ENCODE data around the gene MTX2.
"Not testable (repeated sequence)": the region's sequence is repeated elsewhere in the genome, so short reads cannot be mapped to it uniquely, and the experiment has no call there.

MTX2 gene

DNA sequence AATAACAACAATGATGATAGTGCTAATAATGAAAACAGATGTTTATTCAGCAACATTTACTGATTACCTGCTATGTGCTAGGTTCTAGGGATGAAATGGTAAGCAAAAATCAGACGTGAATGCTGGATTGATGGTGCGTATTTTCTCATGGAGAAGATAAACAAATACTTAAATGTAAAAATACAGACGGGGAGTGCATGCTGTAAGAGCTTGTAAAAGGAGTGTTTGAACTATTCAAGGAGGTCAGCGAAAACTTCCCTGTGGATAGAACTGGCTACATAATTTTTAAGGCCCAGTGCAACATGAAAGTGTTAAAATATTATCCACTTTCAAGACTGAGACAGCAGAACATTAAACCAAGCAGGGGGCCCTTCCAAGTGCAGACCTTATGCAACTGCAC is 22.1 kb downstream of the MTX2 start:
- DNase-seq = no peak

DNA sequence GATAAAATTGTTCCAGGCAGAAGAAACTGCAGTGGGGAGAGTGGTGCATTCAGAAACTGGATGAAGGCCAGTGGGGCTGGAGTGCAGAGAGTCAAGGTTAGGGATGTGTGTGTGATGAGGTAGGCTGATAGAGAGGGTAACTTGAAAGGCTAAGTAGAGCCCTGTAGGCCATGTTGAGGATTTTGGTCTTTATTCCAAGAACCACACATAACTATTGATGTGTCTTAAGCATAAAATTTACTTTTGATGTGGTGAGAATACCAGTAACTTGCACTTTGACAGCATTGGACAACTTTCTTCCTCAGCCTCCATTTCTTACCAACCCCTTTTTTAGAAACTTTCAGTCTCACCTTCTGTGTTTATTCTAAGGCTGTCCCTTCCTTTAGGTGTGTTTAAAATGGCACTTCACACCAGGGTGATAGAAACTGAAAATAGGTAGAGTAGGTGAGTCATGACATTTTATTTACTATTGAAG is 22.6 kb downstream of the MTX2 start:
- DNase-seq = no peak

DNA sequence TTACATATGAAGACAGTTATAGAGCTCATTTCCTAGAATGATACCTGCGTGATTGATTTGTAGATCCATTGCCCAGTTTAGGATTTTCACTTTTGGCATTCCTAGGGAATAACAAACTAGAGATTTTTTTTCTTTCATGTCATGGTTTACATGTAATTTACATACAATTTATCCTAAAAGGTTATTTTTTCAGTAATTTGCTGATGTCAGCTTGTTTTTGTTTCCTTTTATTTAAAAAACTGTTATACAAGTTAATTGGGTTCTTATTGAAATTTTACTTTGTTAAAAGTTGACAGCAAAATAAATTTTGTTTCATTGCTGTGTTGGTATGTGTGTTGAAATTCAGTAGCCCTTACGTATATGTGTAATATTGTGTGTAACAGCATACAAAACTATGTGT is 23.4 kb downstream of the MTX2 start:
- DNase-seq = no peak

DNA sequence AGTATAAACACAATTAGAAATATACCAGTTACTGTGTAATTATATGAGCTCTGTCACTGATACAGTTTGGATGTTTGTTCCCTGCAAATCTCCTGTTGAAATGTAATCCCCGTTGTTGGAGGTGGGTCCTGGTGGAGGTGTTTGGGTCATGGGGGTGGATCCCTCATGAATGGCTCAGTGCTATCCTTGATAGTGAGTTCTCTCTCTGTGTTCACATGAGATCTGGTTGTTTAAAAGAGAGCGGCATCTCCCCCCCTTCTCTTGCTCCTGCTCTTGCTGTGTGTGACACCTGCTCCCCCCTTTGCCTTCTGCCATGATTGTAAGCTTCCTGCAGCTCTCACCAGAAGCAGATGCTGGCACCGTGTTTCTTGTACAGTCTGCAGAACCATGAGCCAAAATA is 24.1 kb downstream of the MTX2 start:
- no peak for DNase-seq

DNA sequence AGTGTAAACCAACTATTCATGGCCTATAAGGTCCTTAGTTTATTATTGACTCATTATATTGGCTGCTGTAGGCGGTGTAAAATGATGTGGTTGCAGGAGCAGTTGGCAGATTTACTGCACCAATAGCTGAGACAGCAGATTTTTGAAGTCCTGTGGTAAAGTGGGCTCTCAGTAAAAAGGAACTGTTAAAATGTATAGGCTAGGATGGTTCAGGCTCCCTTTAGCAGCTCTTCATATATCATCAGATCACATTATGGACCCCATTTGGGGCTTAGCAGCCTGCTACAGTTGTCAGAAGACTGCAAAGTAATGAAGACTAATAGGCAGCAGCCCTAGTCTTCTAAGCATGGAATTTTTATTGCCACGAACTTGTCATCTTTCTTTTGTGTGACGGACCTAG is 27.8 kb downstream of the MTX2 start:
- no peak for DNase-seq

DNA sequence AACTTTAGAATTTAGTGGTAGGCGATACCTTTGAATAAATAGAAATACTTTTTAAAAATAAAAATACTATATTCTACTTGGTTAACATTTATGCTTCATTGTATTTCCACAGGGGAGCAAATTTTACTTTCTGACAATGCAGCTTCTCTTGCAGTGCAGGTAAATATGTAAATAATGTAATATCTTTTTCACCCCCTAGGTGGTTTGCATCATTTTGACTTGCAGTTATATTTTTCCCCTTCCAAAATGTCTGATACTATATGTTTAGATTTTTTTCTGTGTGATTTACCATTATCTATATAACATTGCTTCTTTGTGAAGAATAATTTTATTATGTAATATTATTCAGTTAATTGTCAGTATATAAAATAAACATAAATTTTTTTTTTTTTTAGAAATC is 28.5 kb downstream of the MTX2 start:
- DNase-seq = no peak

DNA sequence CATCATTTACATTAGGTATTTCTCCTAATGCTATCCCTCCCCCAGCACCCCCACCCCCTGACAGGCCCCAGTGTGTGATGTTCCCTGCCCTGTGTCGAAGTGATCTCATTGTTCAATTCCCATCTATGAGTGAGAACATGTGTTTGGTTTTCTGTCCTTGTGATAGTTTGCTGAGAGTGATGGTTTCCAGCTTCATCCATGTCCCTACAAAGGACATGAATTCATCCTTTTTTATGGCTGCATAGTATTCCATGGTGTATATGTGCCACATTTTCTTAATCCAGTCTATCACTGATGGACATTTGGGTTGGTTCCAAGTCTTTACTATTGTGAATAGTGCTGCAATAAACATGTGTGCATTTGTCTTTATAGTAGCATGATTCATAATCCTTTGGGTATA is 36.8 kb downstream of the MTX2 start:
- DNase-seq = not testable (repeated sequence)

DNA sequence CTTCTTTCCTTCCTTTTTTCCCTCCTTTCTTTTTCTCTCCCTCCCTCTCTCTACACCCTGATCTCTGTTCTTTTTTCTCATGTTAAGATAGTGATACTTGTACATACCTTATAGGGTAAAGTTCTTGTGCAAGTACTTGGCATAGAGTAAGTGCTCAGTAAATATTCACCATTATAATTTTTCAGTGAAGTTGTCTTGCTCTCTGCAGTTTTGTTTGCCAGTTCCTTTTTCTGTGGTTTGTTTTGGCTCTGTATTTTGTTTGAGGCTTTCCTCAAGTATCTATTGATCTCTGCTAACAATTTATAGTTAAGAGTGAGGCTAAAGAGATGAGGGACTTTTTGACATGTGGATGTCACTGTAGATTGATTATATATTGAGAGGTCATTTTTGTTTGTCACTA is 48.0 kb downstream of the MTX2 start:
- no peak for DNase-seq

DNA sequence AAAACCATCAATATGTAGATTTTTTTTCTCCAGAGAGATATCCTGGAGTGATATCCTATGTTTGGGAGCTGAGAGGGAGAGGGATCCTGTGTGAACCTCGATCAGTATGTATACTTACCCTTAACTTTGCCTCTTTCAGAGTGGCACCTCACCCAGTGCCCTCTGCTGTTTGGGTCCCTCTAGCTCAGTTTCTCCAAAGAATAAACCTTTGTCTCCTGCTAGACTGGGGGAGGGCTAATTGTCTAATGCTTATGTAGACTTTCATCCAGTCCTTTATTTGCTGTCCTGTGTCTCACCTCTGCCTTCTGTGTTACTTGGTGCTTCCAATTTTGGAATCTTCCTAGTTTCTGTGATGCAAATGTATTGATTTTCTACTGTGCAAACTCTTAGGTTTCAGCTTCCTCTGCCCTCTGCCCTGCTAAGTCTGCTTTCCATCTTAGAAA is 48.4 kb downstream of the MTX2 start:
- DNase-seq = no peak

DNA sequence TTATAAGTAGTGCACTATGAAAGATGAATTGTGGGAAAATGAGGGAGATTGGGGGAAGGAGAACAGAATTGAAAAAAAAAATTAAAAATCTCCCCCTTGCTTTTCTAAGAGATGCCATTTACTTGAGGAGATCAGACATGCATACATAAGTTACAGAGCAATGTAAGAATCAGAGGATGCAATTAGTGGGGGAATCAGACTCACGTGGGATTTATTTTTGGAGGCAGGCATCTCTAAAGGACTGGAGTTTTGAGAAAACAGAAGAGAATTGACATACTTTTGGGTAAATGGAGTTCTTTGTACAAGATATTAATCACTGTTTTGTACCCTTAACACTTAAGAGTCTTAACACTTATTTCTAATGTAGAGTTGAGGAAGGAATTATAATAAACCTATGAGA is 52.7 kb downstream of the MTX2 start:
- DNase-seq = no peak

DNA sequence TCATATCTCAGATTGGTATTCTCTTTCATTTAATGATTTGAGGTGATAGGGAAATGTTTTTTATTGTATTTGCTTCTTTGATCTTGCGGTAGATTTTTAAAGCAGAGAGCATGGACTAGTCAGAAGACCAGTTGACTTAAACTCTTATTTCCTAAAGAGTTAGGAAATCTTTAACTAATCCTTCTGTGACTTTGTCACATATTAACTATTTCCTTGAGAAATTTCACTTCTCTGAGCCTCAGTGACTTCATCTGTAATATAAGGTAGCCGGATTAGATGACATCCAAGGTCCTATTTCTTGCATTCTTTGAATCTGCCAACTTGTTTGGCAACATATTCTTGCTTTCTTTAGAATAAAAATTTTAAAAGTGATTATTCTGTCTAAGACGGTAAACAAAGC is 55.6 kb downstream of the MTX2 start:
- DNase-seq = no peak

DNA sequence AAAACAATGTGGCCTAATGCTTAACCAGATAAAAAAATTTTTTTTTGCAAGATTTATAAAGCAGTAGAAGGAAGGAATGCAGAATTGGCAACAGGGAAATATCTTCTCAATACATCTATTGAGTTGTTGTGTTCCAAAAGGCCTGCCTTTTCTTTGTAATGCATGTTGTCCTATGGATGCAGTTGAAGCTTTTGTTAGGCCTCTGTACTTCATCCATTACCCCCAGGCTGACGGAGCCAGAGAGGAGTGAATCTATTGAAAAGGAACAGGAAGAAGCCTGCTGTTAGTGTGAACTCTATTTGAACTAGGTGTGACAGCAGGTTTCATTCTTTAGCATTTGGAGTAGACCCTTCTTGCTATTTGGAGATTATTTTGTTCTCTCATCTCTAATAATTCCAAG is 56.5 kb downstream of the MTX2 start:
- no peak for DNase-seq

DNA sequence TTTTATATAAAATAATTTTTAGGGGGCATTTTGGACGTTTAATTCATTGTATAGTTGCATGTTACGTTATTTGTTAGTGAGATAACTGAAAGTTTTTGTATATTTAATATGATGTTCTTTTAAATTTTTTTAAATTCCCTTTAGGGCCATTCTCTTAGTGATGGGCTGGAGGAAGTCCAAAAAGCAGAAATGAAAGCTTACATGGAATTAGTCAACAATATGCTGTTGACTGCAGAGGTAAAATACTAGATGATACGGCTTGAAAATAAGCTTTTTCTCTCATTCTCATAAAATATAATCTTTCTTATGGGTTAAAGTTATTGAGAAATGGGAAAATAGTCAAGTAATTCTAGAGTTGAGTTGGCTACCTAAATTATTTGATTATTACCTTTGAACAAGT is 58.9 kb downstream of the MTX2 start:
- no peak for DNase-seq

DNA sequence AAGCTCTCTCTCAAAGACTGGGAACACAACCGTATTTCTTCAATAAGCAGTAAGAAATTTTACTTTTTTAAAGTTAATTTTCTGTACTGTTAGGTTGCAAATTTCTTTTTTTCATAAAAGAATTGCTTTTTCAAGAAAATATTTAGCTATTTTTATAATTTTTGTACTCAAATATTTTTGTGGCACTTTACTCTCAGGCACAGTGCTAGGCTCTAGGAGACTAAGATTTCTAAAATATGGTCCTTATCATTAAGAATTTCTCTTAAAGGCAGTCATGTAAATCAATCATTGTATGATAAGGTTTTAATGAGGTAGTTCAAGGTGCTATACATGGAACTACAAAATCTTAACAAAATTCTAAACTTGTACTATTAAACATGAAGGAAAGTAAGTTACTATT is 61.4 kb downstream of the MTX2 start:
- no peak for DNase-seq

DNA sequence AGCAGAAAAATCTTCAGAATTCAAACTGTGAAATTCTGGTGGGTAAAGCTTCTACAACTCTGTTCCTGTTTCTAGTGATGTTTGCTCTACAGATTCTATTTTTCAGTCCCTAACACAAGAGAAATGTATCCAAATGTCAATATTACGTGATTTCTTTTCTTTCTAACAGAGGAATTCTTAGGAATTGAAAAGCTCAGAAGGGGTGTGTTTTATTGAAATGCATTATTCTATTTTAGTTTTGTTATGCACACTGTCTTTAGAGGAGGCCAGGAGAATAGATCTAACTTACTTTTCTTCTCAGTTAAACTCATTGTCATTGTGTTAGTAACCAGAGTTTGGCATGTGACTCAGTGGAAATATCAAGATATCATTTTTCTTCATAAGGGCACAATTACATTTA is 62.4 kb downstream of the MTX2 start:
- DNase-seq = no peak

DNA sequence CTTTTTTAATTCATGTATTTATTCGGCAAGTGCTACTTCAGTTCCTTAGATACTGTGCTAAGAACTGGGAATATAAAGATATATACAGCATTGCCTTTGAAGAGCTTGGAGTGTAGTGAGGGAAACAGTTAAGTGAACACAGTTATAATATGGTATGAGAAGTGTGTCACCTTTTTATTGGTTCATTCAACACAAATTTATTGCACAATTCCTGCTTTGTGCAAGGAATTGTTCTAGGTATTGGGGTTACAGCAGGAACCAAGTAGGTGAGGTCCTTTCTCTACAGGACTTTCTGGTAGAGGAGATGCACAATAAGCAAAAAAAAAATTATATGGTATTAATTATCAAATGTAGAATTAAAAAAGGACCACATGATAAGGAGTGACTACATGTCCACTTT is 65.5 kb downstream of the MTX2 start:
- no peak for DNase-seq

DNA sequence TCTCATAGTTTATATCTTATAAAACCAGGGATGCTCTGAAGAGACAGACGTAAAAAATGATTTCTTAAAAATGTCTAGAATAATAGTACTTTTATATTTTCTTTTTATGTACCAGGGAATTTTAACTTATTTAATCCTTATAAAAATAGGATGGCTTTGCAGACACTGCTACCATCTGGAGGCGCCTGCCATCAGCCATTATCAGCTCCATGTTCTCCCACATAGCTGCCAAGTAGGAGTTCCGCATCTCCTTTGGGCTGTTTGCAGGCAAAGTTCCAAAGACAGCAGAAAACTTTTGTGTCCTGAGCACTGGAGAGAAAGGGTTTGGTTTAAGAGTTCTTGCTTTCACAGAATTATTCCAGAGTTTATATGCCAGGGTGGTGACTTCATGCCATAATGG is 69.2 kb downstream of the MTX2 start:
- no peak for DNase-seq

DNA sequence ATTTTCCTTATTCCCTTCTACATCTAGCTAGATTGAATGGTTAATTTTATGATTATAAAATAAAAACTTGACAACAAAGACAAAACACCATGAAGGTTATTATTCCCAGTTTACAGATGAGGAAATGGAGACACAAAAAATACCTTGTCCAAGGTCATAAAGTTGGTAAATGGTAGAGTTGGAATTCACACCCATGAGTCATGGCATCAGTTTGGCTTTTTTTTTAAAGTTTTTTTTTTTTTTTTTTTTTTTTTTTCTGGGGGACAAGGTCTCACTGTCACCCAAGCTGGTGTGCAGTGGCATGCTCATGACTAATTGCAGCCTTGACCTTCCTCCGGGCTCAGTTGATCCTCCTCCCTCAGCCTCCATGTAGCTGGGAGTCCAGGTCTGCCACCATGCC is 70.0 kb downstream of the MTX2 start:
- DNase-seq = no peak

DNA sequence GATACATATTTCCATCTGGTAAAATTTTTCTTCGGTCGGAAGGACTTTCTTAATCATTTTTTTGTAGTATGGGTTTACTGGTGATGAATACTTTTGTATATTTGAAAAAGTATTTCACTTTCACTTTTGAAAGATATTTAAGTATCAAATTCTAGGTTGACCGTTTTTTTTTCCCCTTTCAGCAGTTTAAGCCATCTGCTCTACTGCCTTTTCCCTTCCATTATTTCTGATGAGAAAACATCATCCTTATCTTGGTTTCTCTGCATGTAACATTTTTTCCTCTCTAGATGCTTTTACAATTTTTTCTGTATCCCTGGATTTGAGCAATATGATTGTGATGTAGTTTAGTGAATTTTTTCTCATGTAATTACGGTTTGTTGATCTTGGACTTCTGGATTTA is 87.0 kb downstream of the MTX2 start:
- no peak for DNase-seq

DNA sequence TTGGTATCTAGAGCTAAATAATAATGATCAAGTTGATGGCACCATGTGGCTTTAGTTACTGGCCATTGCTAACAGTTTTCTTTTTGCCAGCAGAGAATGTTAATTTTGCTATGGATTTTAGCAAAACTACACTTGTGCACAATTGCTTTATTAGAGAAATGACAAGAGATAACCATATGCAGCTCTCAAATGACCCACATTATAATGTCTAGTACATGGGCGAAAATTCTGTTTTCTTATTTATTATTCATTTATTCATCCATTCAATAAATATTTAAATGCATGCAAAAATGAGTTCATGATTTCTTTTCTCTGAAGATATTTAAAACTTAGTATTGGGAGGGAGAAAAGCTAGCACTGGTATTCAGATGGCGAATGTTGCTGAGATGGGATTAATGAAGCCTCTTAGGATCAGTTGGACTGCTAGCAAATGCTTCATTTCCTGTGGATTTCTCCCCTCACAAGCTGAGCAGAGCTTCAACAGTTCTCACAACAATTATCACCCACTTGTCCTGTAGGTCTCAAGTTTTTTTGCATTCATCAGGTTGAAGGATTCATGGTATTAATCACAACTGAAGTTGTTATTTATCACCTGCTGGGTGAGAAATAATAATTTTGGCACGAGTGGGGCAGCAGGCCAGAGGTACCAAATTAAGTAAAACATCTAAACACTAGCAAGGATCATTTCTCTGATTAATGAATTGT is 95.2 kb downstream of the MTX2 start:
- no peak for DNase-seq

DNA sequence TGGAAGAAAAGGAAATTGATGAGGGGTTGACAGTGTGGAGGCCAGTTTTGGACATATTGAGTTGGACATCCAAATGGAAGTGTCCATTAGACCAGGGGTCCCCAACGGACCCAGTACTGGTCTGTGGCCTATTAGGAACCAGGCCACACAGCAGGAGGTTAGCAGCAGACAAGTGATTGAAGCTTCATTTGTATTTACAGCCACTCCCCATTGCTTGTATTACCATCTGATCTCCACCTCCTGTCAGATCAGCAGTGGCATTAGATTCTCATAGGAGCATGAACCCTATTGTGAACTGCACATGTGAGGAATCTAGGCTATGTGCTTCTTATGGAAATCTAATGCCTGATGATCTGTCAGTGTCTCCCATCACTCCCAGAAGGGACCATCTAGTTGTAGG is 99.1 kb downstream of the MTX2 start:
- no peak for DNase-seq

DNA sequence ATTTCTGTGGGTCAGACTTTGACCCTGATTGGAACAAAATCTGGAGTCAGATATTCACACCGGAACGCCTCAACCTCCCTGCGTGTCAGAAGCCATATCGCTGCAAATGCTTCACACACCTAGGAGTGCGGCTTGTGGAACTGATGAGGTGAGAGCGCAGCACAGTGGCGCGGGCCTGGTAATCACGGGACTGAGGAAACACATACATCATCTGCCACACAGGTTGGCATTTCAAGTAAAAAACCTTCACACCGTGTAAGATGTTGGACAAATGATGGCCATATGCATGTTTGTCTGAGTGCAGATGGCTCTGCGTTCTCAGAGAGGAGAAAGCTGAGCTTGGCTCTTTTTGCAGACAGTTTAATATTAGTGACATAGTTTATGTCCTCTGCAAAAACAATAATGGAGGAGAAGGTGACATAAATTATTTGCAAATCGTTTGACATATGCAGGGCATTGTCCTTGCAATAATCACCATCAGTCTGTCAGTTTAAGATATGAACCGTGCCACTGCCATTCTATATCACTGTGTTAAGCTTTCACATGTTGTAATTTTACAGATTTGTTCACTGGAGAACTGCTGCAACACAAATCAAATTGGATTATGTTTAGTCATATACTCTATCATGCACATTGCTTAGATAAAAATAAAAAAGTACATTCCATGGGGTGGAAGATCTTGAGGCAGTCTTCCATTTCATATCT is 101.4 kb downstream of the MTX2 start:
- DNase-seq = no peak

DNA sequence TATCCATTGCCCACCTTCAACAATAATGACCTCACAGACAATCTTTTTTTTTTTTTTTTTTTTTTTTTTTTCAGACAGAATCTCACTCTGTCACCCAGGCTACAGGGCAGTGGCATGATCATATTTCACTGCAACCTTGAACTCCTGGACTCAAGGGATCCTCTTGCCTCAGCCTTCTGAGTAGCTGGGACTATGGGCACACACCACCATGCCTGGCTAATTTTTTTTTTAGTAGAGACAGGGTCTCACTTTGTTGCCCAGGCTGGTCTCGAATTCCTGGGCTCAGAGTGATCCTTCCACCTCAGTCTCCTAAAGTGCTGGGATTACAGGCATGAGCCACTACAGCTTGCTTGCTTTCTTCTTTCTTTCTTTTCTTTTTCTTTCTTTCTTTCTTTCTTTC is 103.9 kb downstream of the MTX2 start:
- not testable (repeated sequence) for DNase-seq

DNA sequence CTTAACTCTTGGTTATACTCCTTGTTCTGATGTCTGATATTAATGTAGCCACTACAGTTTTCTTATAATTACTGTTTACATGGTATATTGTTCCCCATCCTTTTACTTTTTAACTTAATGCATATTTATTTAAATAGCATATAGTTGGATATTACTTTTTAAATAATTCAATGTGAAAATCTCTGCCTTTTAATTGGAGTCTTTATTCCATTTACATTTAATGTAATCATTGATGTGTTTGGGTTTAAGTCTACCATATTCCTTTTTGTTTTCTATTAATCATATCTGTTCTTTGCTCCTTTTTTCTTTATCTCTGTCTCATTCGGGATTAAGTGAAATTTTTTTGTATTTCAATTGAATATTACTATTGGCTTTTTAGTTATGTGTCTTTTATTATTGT is 109.1 kb downstream of the MTX2 start:
- DNase-seq = no peak

DNA sequence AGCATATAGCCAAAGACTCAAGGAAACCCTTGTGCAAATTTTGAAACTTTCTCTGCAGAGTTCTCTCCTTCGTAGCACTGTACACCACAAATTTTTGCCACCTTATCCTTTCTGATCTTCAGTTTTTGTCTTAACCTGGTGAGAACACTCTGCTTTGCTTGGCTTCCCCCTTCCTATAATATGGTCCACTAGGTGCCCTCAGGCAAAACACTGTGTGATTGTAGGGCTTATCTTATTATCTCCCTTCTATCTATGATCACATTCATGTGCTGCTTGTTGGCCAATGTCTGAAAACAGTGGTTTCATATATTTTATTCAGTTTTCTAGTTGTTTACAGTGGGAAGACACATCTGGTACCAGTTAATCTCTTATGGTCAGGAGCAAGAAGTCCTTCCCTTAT is 111.1 kb downstream of the MTX2 start:
- no peak for DNase-seq

Measured in activated gamma-delta T cell (primary cell).